Brain pericyte (primary cell): ENCODE measurements around the gene ATAD3C.
"Not testable (repeated sequence)": the region's sequence is repeated elsewhere in the genome, so short reads cannot be mapped to it uniquely, and the experiment has no call there.

ENCODE experiments used
- DNase-seq: peaks from one replicate; pipeline ENCODE4 v3.0.0-alpha.2; 2012; ENCODE audit warnings: low read depth, low spot score

Gene ATAD3C, protein sequence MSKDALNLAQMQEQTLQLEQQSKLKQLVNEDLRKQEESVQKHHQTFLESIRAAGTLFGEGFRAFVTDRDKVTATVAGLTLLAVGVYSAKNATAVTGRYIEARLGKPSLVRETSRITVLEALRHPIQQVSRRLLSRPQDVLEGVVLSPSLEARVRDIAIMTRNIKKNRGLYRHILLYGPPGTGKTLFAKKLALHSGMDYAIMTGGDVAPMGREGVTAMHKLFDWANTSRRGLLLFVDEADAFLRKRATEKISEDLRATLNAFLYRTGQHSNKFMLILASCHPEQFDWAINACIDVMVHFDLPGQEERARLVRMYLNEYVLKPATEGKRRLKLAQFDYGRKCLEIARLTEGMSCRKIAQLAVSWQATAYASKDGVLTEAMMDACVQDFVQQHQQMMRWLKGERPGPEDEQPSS

DNA sequence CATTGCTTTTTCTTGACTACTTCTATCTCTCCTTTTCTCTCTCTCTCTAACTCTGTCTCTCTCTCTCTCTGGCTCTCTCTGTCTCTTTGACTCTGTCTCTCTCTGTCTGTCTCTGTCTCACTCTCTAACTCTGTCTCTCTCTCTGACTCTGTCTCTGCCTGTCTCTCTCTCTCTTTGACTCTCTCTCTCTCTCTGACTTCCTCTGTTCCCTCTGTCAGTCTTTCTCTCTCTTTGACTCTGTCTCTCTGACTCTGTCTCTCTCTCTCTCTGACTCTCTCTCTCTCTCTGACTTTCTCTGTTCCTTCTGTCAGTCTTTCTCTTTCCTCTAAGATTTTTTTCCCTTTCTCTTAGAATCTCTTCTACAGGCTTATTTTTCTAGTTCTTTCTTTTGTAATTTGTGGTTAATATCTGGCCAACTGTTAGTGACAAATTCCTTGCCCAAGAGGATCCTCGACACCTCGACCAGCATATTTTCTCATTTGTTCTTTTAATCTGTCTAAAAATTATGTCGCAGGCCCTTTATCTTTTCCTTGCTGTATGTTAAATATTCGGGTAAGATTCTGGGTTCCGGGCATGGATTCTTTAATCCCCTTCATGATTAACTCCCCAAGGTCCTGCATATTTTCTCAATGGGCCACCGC lies at the start of gene ATAD3C:
ATAD3C (plus strand) TSS at position 591 of the 641 bp plus-strand sequence. CDS start 995 bp downstream, outside the sequence.
- no peak for DNase-seq

DNA sequence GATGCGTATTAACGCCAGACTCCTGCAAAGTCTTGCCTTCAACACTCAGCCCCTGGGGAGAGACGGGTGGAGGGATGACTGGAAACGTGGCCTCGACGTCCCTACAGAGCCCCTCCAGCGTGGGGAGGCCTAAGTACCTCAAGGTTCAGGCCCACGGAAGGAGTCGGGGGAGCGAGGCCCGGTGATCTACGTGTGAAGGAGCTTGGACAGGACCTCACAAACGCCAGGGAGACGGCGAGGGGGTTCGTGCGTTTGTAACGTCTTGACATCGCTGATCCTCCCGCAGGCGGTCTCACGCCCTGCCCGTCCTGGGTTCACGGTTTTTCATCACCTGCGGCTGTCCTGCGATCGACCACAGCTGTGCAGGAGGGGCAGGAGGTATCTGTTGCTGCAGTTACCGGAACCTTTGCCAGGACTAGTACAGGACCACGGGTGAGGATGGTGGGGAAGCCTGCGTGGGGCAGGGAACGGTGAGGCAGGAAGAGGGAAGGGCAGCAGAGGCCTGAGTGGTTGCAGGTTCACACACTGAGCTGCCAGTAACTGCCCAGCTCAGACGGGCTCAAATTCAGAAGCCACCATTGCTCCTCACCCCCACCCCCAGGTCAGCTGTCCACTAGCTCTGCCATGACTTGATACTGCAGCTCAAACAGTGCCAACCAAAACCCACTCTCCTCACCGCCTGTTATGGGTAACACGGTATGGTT lies 49.5 kb upstream of the ATAD3C start:
- DNase-seq = no peak

DNA sequence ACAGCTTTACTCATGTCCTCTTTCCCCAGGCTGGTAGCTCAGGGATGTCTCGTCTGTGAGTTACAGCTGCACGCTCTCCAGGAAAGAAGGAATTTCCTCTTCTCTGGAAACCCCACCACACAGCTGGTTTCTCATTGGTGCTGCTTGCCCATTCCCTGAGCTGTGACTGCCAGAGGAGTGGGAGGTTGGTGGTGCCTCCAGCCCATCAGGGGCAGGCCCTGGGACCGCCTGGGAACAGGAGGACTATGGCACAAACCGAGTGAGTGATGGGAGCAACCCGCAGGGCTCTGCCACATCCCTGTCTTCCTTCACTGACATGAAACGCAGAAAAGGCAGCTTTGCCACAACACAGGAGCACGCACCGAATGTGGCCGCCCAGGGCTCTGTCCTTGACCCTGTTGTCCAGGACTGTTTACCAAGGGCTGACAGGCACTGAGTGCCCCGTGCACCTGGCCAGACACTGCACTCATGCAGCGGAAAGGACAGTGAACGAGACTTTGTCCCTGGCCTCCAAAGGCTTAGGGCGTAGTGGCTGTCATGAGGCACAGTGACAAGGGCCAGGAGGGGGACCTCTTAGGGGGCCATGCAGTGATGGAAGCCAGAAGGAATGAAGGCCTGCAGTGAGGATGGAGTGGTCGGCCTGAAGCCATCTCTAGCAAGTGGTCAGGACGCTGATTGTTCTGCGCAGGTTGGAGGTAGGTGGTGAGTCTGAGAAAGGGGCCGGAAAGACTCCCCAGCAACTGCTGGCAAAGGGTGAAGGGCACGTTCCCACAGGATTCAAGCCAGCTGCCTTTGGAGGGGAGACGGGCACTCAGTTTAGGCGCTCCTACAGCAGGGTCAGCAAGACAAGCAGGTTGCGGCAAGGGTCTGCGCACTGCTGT lies 48.7 kb upstream of the ATAD3C start:
- DNase-seq = no peak

DNA sequence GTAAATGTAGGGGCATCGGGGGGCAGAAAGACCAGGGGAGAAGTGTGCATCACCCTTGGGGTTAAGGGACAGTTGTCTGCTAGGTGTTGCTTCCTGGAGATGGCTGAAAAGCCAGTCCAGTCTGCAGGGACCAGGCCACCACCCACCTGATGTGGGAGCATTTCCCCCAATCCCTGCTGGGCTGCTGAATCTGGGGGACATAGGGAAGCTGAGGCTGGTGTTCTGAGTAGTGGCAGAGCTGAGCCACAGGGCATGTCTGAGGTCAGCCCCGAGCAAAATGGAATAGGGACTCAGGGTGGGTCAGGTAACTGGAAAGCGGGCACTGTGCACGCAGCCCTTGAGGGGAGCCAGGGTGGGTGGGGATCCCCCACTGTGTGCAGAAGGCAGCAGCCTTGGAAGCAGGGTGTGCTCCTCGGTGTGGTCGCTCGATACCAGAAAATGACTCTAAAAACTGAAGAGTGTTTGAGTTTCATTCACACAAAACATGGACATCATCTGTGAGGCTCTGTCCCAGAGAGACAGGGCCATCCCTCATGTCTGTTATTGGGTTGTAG lies 48.0 kb upstream of the ATAD3C start:
- no peak for DNase-seq

DNA sequence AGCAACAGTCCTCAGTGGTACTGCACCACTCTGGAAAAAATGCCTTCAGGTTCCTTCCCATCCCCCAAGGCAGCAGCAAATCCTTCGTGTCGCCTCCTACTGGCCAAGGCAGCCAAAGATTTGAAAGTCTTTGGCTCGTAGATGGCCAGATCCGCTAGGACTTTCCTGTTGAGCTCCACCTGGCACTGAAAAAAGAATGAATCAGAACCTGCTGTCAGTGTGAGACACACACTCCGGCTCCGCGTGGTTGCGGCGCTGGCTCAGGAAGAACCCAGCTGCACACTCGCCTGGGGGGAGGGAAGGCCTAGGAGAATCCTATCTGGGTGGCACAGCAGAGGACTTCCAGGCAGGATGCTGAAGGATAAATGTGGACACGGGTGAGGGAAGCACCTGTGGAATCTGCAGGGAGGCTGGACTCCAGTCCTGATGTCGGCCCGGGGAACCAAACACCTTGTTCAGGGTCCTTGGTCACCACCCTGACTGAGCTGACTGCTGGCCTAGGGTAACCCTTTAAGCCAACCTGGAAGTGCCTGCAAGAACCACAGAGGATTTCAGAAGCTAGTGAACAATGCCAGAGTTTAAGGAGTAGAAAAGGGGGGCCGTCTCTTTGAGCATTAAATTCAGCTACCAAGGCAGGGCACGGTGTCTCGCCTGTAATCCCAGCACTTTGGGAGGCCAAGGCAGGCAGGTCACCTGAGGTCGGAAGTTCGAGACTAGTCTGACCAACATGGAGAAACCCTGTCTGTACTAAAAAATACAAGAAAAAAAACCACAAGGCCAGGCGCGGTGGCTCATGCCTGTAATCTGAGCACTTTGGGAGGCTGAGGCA lies 47.2 kb upstream of the ATAD3C start:
- DNase-seq = no peak

DNA sequence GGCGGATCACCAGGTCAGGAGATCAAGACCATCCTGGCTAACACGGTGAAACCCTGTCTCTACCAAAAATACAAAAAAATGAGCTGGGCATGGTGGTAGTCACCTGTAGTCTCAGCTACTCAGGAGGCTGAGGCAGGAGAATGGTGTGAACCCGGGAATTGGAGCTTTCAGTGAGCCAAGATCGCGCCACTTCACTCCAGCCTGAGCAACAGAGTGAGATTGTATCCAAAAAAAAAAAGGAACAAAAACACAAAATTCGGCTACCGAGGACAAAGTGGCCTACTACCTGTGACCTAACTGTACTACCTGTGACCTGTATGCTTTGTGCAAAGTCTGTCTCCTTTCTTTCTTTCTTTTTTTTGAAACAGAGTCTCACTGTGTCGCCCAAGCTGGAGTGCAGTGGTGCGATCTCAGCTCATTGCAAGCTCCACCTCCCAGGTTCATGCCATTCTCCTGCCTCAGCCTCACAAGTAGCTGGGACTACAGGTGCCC lies 46.5 kb upstream of the ATAD3C start:
- DNase-seq = not testable (repeated sequence)

DNA sequence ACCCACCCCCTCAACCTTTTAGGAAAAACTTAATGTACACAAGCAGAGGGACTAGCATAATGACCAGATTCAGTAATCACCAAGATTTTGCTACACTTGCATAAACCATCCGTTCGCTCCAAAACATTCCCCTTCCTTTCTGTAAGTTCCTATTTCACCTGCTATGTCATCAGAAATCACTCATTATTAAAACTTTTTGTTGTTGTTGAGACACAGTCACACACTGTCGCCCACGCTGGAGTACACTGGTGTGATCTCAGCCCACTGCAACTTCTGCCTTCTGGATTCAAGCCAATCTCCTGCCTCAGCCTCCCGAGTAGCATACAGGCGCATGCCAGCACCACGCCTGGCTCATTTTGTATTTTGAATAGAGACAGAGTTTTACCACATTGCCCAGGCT lies 45.8 kb upstream of the ATAD3C start:
- no peak for DNase-seq

DNA sequence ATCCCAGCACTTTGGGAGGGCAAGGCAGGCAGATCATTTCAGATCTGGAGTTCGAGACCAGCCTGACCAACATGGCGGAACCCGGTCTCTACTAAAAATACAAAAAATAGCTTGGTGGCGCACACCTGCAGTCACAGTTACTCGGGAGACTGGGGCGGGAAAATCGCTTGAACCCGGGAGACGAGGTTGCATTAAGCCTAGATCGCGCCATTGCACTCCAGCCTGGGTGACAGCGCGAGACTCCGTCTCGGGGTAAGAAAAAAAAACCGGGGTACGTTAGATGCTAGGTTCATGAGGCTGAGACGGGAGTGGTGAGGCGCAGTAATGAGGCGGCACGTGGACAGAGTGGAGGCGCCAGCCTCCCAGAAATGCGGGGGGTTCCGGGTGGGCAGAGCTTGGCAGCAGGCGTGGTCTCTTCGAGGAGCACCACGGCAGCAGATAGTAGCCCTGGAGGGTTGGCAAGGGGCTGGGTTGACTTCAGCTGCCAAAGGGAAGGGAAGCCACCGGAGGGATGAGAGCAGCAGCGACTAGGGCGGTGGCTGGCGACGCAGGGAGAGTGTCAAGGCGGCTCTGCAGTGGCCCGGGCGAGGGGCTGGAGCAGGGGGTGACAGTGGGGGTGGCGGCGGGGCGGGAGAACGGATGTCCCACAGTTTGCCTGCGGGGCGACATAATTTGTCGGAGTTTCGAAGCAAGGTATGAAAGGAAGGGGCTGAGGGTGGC lies 43.2 kb upstream of the ATAD3C start:
- no peak for DNase-seq

DNA sequence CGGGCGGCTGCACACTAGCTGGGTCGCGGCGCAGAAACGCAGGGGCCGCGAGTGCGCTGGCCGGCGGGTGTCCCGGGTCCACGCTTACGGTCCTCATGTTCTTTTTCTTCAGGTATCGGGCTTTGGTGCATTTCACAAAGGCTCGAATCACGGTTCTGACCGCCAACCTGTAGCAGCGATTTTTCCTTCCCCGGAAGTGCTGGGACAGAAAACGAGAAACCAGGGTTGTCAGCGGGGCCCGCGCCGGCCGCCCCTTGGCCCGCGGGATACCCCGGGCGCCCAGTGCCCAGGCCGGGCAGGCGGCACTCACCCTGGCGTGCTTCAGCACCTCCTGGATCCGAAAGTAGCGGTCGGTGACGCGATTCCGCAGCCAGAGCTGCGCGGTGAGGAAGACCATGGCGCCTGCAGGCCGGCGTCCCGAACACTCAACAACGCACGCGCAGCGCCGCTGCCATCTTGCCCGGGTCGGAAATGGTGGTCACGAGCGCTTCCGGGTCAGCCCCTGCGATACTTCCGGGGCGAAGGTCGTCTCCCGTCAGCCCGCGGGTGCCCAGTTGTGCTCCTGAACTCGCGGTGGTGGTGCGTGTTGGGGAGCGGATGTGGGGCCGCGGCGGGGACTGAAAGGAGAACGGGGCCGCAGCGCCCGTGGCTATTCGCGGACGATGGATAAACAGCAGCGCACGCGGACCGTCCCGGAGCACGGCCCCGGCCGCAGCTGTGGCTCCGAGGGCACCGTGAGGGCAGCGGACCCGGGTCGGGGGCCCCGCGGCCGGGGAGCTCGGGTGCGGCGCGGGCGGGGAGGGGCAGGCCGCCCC lies 42.5 kb upstream of the ATAD3C start, which contains the start of gene MRPL20:
MRPL20 (minus strand) TSS at position 473 of the 815 bp plus-strand sequence; CDS start at position 397, 76 bp downstream.
- peak; percentile 61 for DNase-seq

DNA sequence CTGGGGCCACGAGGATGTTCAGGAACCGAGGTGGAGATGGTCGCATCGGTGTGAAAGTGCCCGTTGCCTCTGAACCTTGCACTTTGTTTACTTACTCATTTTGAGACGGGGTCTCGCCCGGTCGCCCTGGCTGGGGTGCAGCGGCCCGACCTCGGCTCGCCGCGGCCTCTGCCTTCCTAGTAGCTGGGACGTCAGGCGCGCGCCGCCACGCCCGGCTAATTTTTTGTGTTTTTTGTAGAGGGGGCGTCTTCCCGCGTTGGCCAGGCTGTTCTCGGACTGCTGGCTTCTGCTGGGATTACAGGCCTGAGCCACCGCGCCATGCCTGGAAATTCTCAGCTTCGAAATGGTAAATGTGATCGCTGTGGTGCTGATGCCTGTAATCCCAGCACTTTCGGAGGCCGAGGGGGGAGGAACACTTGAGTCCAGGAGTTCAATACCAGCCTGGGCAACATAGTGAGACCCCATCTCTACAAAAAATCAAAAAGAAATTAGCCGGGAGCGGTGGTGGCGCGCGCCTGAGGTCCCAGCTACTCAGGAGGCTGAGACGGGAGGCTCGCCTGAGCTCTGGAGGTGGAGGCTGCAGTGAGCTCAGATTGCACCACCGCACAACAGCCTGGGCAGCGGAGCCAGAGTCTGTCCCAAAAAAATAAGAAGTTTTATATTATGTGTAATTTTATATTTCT lies 41.7 kb upstream of the ATAD3C start:
- DNase-seq = no peak

DNA sequence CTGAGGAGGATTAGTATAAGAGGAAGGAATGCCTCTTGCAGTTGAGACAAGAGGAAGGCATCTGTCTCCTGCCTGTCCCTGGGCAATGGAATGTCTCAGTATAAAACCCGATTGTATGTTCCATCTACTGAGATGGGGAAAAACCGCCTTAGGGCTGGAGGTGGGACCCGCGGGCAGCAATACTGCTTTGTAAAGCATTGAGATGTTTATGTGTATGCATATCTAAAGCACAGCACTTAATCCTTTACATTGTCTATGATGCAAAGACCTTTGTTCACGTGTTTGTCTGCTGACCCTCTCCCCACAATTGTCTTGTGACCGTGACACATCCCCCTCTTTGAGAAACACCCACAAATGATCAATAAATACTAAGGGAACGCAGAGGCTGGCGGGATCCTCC lies 39.3 kb upstream of the ATAD3C start:
- not testable (repeated sequence) for DNase-seq

DNA sequence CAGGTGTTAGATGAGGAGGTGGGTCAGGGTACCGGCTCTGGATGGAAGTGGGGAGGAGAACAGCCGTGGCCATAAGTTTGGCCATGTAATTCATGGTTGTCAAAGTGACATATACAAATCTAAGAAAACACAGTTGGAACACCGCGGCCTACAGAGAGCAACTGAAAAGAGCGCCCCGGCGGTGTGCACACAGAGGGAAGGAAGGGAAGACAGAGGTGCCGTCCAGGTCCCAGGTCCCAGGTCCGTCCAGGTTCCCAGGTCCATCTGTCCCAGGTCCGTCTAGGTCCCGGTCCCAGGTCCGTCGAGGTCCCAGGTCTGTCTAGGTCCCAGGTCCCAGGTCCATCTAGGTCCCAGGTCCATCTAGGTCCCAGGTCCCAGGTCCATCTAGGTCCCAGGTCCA lies 37.9 kb upstream of the ATAD3C start:
- no peak for DNase-seq

DNA sequence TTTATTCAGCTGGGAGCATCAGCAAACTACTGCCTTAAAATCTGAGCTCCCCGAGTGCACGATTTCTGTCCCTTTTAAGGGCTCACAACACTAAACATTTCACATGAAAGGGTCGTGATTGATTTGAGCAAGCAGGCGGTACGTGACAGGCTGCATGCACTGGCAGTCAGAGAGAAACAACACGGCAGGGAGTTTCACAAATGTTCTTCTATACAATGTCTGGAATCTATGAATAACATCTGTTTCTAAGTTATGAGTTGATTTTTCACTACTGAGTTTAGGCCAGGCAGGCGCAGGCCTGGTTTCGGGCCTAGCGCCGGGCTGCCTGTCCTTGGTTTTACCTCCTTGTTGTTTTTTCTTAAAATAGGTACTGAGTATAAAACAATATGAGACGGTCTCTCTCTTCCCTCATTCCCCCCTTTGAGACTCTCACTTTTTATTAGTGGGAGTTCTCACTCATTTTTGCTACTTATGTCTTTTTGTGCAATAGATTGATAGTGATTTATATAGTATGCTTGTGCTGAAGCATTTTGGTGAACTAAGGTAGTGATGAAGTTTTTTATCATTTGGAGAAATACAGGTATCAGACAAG lies 37.1 kb upstream of the ATAD3C start:
- not testable (repeated sequence) for DNase-seq

DNA sequence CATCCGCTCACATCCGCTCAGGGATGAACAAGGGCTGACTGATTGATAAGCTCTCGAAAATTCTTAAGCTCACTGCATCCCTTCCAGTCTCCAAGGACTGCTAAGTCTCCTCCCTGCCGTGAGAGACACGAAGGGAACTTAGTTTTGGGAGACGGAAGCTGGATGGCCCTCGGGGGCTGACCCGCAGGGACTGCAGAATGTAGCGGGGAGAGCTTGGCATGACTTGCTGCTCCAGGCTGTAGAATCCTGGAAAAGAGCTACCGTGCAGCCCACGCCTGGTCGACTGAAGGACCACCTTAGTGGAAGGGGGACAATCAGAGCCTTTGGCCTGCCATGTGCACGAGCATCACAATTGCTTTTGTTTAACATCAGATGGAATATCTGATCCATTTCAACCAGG lies 33.7 kb upstream of the ATAD3C start:
- DNase-seq = no peak

DNA sequence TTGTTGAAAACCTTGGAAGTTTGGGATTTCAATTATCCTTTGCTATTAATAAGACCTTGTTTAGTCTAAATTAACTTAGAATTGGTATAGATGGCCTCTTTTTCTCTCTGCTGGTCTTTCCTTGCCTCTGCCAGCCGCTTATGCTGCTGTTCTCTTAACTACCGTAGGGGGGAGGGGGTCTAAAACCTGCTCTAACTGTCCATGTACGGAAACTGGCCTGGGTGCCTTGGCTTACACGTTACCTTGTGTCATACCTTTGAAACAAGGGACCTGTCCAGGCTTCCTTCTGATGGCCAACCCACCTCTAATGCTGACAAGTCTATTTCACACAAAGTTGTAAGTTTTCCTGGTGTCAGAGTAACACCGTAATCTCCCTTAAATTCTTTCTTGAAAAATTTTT lies 32.1 kb upstream of the ATAD3C start:
- DNase-seq = not testable (repeated sequence)

DNA sequence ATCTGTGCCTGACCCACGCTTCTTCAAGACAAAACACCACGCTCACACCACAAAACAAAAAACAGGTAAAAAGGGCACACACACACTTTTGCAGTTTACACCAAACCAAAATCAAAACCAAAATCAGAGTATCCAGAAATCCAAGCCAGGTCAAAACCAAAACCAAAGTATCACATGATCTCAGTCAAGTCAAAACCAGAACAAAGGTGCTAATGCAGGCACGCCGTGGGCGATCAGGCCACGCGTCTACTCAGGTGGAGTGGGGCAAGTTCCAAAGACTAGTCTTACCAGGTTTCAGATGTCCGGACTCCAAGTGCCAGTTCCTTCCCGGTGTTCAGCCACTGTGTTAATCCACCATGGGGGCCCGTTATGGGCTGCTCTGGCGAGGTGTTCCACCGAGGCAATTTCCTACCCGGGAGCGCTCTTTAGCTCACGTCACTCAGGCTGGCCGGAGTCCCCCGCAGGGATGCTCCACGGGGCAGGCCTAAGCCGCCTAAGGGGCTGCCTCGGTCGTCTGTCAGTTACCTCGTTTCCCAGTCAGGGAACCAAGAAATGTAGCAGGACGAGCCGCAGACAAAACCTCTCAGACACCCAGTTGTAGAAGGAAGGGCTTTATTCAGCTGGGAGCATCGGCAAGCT lies 31.5 kb upstream of the ATAD3C start:
- not testable (repeated sequence) for DNase-seq
